AG20443 (cell line): ENCODE data around the gene FGFBP2.
"Not testable (repeated sequence)": the region's sequence is repeated elsewhere in the genome, so short reads cannot be mapped to it uniquely, and the experiment has no call there.

Source experiments
- DNase-seq: peaks from one replicate; pipeline ENCODE4 v3.0.0; 2012; ENCODE audit warnings: low spot score, mixed read lengths

Gene FGFBP2

GRCh38 chr4:15930314-15930713, 32.7 kb downstream of the FGFBP2 start:
- DNase-seq, result no peak

- DNase-seq, result no peak
Measured at GRCh38 chr4:15929540-15929939, 33.4 kb downstream of the FGFBP2 start.

GRCh38 chr4:15928883-15929282, 34.1 kb downstream of the FGFBP2 start:
- DNase-seq, result no peak

- DNase-seq, result no peak
Measured at GRCh38 chr4:15926486-15926885, 36.5 kb downstream of the FGFBP2 start.

- DNase-seq, result no peak
Measured at GRCh38 chr4:15925830-15926229, 37.1 kb downstream of the FGFBP2 start.

GRCh38 chr4:15921592-15921932, 41.4 kb downstream of the FGFBP2 start:
- no peak for DNase-seq

GRCh38 chr4:15920723-15921591, 42.0 kb downstream of the FGFBP2 start:
- DNase-seq, result peak; percentile 84

GRCh38 chr4:15918484-15919129, 44.4 kb downstream of the FGFBP2 start:
- DNase-seq, result no peak

GRCh38 chr4:15917297-15917696, 45.7 kb downstream of the FGFBP2 start:
- no peak for DNase-seq

GRCh38 chr4:15916358-15916757, 46.6 kb downstream of the FGFBP2 start:
- DNase-seq, result not testable (repeated sequence)

- no peak for DNase-seq
Measured at GRCh38 chr4:15914736-15915135, 48.2 kb downstream of the FGFBP2 start.

GRCh38 chr4:15914291-15914690, 48.7 kb downstream of the FGFBP2 start:
- DNase-seq, result no peak

- peak; percentile 64 for DNase-seq
Measured at GRCh38 chr4:15913631-15913970, 49.4 kb downstream of the FGFBP2 start.

- DNase-seq, result no peak
Measured at GRCh38 chr4:15912961-15913630, 49.9 kb downstream of the FGFBP2 start.

- DNase-seq, result no peak
Measured at GRCh38 chr4:15912236-15912635, 50.7 kb downstream of the FGFBP2 start.
